ENCODE measurements around the gene TRIM31.

The TRIM31 gene

GRCh38 chr6:30074331-30075093 is 38.4 kb downstream of the TRIM31 start:
- no peak for DNase-seq

GRCh38 chr6:30073489-30074235 is 39.2 kb downstream of the TRIM31 start:
- no peak for DNase-seq

GRCh38 chr6:30071858-30072257 is 41.0 kb downstream of the TRIM31 start:
- no peak for DNase-seq

GRCh38 chr6:30071081-30071818 is 41.6 kb downstream of the TRIM31 start:
- no peak for DNase-seq

DNA sequence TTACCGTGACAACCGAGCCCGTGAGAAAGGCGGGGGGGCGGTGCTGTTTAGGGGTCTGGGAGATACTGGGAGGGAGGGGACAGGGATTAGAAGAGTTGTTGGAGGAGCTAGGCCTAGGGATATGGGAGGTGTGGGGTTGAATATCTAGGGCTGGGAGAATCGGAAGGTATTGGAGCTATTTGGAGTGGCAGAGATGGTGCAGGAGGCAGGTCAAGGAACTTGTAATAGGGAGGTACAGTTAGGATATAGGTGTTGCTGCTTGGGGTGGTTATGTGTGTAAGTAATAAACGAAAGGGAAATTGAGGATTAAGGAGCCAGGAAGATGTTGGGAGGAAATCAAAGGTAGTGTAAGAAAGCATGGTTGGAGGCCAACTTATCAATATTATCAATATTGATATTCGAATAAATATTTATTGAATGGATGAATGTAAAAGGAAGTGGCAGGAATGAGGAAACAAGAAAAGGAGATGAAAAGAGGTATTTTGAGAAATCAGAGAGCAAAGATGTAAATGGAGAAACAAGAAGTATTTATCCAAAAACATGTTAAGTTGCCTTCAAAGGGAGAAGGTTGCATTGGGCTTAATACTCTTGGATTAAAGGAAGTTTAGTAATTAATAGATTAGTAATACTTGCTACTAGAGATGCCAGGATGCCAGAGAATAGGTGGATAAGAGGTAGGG is 45.3 kb downstream of the TRIM31 start:
- DNase-seq = no peak

DNA sequence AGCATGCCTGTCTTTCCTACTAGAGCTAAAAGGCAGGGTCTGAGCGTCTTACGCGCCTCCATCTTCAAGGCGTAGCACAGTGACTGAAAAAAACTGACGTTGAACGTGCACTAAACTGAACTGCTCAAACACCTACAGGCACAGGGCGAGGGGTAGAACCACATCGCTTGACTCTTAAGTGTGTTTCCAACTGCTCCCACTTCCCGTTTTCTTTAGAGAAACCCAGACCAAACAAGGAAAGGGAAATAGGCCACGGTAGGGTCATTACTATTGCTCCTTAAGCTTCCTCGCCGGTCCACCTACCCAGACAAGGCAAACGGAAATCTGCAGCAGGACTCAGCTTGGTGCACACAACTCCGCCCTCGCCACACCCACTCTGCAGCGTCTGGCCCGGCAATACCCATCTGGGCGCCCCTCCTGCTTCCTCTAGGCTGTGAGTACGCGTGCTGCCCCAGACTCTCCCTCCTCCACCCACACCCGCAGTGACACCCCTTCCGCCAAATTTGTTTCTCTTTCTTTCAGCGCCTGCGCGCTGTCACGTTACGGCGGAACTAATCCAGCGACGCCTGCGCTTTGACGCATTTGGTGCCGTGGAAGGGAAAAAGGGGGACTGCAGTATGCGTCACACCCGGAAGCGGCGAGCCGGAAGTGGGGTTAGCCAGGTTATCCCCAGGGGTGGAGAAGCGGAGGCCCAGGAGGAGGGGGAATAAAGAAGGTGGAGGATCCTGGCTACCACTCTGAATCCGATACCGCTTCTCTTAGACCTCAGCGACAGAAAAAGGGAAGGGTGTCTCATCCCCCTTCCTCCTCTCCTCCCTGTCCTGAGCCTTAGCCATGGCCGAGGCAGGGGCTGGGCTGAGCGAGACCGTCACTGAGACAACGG is 46.1 kb downstream of the TRIM31 start, which contains the start of gene PPP1R11:
Gene PPP1R11 (plus strand): TSS at position 622 of the 883 bp plus-strand sequence. CDS start 213 bp downstream, at position 835.
- peak; percentile 98 to 100 for DNase-seq

GRCh38 chr6:30066082-30066481 is 46.8 kb downstream of the TRIM31 start:
- DNase-seq = no peak

DNA sequence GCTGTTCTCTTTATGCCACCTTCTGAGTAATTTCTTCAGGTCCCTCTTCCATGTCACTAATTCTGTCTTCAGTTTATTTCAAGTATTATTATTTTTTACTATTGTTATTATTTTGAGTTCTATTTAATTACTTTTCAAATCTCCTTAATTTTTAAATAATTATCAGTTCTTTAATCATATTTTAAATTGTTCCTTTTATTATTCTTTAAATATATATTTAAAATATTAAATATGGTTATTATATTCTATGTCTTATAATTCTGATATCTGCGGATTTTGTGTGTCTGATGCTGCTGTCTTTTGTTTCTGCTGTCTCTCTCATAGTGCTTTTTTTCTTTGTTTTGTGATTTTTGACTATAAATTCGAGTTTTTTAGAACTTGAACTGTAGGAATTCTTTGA is 49.6 kb downstream of the TRIM31 start:
- no peak for DNase-seq

GRCh38 chr6:30062471-30063178 is 50.3 kb downstream of the TRIM31 start:
- DNase-seq = no peak

GRCh38 chr6:30061858-30062458 is 50.9 kb downstream of the TRIM31 start:
- DNase-seq = no peak

DNA sequence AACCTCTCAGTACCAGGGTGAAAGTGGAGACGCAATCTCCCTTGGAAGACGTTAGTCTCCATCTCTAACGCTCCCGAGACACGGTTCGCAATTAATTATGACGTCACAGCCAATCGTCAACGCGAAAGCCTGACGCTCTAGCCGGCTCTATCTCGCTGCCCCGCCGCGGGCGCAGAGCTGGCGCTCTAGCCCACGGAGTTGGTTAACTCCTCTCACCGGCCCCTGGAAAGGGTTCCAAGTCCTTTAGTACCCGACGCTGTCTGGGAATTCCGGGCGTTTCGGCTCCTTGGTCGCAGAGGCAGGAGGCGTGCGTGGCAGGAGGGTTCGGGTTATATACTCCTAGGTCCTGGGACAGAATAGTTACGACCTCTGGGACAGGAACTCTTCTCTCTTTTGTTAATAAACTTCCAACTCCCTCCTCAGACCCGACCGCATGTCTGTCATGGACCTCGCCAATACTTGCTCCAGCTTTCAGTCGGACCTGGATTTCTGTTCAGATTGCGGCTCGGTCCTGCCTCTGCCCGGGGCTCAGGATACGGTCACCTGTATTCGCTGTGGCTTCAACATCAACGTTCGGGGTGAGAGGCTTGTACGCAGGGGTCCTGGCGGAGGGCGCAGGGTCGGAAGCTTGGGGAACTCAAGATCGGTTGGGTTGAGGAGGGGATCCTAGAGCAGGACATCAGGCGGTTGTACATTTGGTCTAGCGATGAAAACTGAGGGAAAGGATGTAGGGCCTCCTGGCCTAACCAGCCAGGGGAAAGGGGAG is 51.6 kb downstream of the TRIM31 start, which contains the start of gene POLR1H:
Gene POLR1H (plus strand): TSS at position 174 of the 766 bp plus-strand sequence. CDS start 260 bp downstream, at position 434.
- peak; percentile 95 to 98 for DNase-seq

GRCh38 chr6:30060606-30061091 is 52.2 kb downstream of the TRIM31 start:
- peak; percentile 54 to 73 for DNase-seq

DNA sequence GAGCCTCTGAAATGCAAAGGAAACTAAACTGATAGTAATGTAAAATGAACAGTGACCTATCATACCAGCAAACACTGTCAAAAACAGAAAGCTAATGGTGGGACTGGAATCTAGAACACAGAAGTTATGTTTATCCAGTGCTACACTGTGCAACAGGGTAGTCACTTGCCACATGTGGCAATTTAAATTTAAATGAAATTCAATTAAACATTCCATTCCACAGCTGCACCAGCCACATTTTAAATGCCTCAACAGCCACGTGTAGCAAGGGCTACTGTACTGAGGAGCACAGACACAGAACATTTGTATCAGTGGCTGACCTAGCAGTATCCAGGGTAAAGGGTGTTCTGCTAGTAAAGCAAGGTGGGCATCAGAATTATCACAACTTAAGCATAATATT is 57.4 kb downstream of the TRIM31 start:
- no peak for DNase-seq

DNA sequence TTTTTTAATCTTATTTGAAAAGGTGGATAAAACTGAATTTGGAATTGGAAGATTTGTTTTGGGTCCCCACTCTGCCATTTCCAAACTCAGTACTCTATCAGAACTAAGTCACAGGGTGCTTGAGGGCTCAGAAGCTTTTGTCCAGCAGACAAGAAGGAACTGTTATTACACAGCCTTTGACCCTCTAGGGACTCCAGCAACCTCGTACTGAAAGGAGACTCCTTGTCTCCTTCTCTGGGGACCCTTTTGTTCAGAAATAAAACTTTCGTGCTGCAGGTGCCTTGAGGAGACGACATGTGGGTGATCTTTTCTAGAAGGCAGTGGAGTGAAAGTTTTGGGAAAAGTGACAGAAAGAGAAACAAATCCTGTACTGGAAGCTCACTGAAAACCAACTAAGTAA is 59.2 kb downstream of the TRIM31 start:
- DNase-seq = no peak
